ENCODE results near the gene PRPS2.

DNA sequence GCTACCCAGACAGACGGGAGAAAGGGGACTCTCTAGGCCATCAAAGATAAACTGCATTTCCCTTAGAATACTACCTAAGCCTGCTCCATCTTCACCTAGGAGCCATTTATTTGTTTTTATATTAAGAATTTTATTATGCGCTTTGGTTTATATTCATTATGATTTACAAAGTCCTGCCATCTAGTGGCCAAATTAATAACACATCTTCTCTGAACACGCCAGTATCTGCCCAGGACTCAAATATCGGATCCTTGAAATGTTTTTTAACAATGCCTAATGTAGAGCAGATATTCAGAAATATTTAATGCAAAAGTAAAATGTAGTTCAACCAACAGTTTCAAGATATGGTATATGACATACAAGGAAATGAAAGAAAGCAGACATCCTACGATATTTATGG, 20.8 kb upstream of the PRPS2 start:
- no peak for TF ChIP-seq POLR2AphosphoS5 (IDR thresholded peaks at IDR 0.05)
- TF ChIP-seq, protein P1, sequence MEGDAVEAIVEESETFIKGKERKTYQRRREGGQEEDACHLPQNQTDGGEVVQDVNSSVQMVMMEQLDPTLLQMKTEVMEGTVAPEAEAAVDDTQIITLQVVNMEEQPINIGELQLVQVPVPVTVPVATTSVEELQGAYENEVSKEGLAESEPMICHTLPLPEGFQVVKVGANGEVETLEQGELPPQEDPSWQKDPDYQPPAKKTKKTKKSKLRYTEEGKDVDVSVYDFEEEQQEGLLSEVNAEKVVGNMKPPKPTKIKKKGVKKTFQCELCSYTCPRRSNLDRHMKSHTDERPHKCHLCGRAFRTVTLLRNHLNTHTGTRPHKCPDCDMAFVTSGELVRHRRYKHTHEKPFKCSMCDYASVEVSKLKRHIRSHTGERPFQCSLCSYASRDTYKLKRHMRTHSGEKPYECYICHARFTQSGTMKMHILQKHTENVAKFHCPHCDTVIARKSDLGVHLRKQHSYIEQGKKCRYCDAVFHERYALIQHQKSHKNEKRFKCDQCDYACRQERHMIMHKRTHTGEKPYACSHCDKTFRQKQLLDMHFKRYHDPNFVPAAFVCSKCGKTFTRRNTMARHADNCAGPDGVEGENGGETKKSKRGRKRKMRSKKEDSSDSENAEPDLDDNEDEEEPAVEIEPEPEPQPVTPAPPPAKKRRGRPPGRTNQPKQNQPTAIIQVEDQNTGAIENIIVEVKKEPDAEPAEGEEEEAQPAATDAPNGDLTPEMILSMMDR (IDR thresholded peaks at IDR 0.05): peak; percentile 24 to 65 (median 28)
- no peak for TF ChIP-seq POLR2A (IDR thresholded peaks at IDR 0.05)
- TF ChIP-seq EP300 (IDR thresholded peaks at IDR 0.05): no peak

All from gastroesophageal sphincter (tissue), 3 donors.